Retinal pigment epithelial cell (primary cell): ENCODE data around the gene SLC2A4RG.

Experiments
- DNase-seq: peaks from one replicate; pipeline ENCODE4 v3.0.0-alpha.2; 2010; ENCODE audit warnings: low read depth
- H3K4me3 ChIP-seq: 2 replicates; pipeline ENCODE4 v1.5.1; 2011; ENCODE audit warnings: mild to moderate bottlenecking, low read length, control low read depth, moderate library complexity
- TF ChIP-seq, protein P1 (sequence below): conservative IDR thresholded peaks from 2 replicates; pipeline ENCODE4 v1.5.1; 2011; ENCODE audit warnings: low read depth, low read length, control low read depth, inconsistent platforms

Gene SLC2A4RG

DNA sequence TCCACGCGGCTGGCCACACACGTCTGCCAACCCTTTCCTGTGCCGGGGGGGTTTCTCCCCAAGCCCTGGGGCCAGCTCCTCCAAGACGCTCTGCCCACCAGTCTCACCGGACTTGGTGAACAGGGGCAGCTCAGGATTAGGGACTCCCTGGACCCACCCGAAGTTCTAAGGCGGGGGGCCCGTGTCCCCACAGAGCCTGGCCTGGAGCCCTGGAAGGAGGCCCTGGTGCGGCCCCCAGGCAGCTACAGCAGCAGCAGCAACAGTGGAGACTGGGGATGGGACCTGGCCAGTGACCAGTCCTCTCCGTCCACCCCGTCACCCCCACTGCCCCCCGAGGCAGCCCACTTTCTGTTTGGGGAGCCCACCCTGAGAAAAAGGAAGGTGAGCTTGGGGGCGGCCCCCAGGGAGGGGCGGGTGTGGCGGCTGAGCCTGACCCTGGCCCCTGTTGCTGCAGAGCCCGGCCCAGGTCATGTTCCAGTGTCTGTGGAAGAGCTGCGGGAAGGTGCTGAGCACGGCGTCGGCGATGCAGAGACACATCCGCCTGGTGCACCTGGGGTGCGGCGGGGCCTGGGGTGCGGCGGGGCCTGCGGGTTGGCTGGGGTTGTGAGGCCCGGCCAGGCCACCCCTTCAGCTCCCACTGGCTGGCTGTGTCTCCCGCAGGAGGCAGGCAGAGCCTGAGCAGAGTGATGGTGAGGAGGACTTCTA, 2.3 kb downstream of the SLC2A4RG start:
- H3K4me3 ChIP-seq = no peak overlapping the region
- DNase-seq = no peak
- TF ChIP-seq, protein P1, sequence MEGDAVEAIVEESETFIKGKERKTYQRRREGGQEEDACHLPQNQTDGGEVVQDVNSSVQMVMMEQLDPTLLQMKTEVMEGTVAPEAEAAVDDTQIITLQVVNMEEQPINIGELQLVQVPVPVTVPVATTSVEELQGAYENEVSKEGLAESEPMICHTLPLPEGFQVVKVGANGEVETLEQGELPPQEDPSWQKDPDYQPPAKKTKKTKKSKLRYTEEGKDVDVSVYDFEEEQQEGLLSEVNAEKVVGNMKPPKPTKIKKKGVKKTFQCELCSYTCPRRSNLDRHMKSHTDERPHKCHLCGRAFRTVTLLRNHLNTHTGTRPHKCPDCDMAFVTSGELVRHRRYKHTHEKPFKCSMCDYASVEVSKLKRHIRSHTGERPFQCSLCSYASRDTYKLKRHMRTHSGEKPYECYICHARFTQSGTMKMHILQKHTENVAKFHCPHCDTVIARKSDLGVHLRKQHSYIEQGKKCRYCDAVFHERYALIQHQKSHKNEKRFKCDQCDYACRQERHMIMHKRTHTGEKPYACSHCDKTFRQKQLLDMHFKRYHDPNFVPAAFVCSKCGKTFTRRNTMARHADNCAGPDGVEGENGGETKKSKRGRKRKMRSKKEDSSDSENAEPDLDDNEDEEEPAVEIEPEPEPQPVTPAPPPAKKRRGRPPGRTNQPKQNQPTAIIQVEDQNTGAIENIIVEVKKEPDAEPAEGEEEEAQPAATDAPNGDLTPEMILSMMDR = no peak

DNA sequence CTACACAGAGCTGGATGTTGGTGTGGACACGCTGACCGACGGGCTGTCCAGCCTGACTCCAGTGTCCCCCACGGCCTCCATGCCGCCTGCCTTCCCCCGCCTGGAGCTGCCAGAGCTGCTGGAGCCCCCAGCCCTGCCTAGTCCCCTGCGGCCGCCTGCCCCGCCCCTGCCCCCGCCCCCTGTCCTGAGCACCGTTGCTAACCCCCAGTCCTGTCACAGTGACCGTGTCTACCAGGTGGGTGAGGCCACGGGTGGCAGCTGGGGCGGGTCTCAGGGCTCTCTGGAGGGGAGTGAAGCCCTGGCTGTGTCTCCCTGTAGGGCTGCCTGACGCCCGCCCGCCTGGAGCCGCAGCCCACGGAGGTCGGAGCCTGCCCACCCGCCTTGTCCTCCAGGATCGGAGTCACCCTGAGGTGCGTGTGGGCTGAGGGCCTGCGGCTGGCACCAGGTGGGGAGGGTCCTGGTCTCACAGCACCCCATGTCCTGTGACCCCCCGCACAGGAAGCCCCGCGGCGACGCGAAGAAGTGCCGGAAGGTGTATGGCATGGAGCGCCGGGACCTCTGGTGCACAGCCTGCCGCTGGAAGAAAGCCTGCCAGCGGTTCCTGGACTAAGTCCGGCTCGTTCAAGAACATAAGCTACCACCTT, 2.9 kb downstream of the SLC2A4RG start:
- H3K4me3 ChIP-seq = no peak overlapping the region
- TF ChIP-seq, protein P1 = no peak
- no peak for DNase-seq

DNA sequence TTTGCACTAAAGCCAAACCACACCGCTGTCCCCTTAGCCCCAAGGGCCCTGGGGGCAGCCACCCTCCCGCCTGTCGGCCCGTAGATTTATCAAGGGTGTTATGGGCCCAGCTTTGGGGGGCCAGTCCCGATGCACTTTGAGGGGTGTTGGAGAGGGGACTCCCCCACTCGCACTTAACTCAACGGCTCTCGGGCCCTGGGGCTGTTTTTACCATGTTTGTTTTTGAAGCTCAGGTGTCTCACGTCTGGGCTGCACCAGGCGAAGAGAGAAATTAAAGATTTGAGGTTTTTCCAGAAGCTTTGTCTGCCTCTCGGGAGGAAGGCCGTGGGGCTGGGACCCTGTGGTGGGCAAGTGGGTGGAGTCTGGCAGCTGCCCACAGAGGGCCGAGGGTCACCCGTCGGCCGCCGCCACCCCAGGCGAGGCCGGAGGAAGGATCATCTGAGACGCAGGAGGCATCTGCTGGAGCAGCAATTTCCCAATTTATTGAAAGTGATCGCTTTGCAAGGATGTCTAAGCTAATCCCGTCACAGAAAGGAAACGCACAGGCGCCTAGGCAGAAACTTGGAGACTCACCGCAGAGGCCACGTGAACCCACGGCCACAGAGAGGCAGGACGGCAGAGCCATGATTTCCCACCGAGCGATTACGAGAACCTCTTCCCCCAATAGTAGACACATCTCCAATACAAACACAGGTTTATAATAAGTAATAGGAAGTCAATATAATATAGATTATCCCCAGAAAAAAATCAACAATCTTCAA, 3.8 kb downstream of the SLC2A4RG start:
- no peak overlapping the region for H3K4me3 ChIP-seq
- DNase-seq = no peak
- TF ChIP-seq, protein P1 = no peak

- no peak for DNase-seq
- TF ChIP-seq, protein P1 = no peak
- H3K4me3 ChIP-seq = no peak overlapping the region
These were observed 4.6 kb downstream of the SLC2A4RG start for GRCh38 chr20:63744158-63744557.

- DNase-seq = no peak
- TF ChIP-seq, protein P1 = no peak
- H3K4me3 ChIP-seq = no peak overlapping the region
These were observed 5.2 kb downstream of the SLC2A4RG start for GRCh38 chr20:63744574-63745423.

- TF ChIP-seq, protein P1 = no peak
- DNase-seq = no peak
- H3K4me3 ChIP-seq = no peak overlapping the region
These were observed 5.8 kb downstream of the SLC2A4RG start for GRCh38 chr20:63745424-63745805.
